Measurements from ENCODE around the gene ALG10.

- TF ChIP-seq CTCF (IDR thresholded peaks at IDR 0.05; ENCODE audit: borderline replicate concordance, extremely low read depth, low read length, poor library complexity, severe bottlenecking) (no peak), EZH2 (IDR thresholded peaks at IDR 0.05; ENCODE audit: borderline replicate concordance, low read depth, low read length, severe bottlenecking) (no peak)
These were observed 44.4 kb upstream of the ALG10 start for GRCh38 chr12:33977887-33978286.
